HEK293 (cell line): ENCODE data around the gene ZBTB43.

Experiments used
- ATF2 ChIP-seq: fragments of 450-650 bp; formaldehyde crosslinking; IDR thresholded peaks from 2 replicates; pipeline ENCODE4 v1.5.1; 2016; ENCODE audit warnings: missing biosample characterization, missing genetic modification characterization, low read depth
- CTCF ChIP-seq: fragments of 450-650 bp; formaldehyde crosslinking; IDR thresholded peaks from 2 replicates; pipeline ENCODE4 v1.5.1; 2016; ENCODE audit warnings: missing biosample characterization, missing genetic modification characterization
- MZF1 ChIP-seq: fragments of 450-650 bp; formaldehyde crosslinking; IDR thresholded peaks from 2 replicates; pipeline ENCODE4 v1.5.1; 2017; ENCODE audit warnings: missing biosample characterization, missing genetic modification characterization, borderline replicate concordance
- YY1 ChIP-seq: fragments of 450-650 bp; formaldehyde crosslinking; IDR thresholded peaks from 2 replicates; pipeline ENCODE4 v1.5.1; 2018; ENCODE audit warnings: missing biosample characterization, missing genetic modification characterization
- ZNF169 ChIP-seq: fragments of 450-650 bp; formaldehyde crosslinking; IDR thresholded peaks from 2 replicates; pipeline ENCODE4 v1.5.1; 2016; ENCODE audit warnings: missing biosample characterization, missing genetic modification characterization
- ZNF350 ChIP-seq: fragments of 450-650 bp; formaldehyde crosslinking; IDR thresholded peaks from 2 replicates; pipeline ENCODE4 v1.5.0; 2017; ENCODE audit warnings: missing biosample characterization, mild to moderate bottlenecking, missing genetic modification characterization
- ZNF558 ChIP-seq: fragments of 450-650 bp; formaldehyde crosslinking; IDR thresholded peaks from 2 replicates; pipeline ENCODE4 v1.5.1; 2016; ENCODE audit warnings: missing biosample characterization, missing genetic modification characterization
- ZNF768 ChIP-seq: fragments of 450-650 bp; formaldehyde crosslinking; IDR thresholded peaks from 2 replicates; pipeline ENCODE4 v1.5.1; 2018; ENCODE audit warnings: missing biosample characterization, mild to moderate bottlenecking, missing genetic modification characterization
- TF ChIP-seq, protein P1 (sequence below): fragments of 450-650 bp; formaldehyde crosslinking; IDR thresholded peaks from 2 replicates; pipeline ENCODE4 v1.5.1; 2016; ENCODE audit warnings: missing biosample characterization, missing genetic modification characterization
- TF ChIP-seq, protein P2 (sequence below): fragments of 450-650 bp; formaldehyde crosslinking; IDR thresholded peaks from 2 replicates; pipeline ENCODE4 v1.5.1; 2016; ENCODE audit warnings: missing biosample characterization, missing genetic modification characterization
- TF ChIP-seq, protein P3 (sequence below): fragments of 450-650 bp; IDR thresholded peaks from 2 replicates; pipeline ENCODE4 v1.5.1; 2018; ENCODE audit warnings: missing biosample characterization, missing genetic modification characterization

- TF ChIP-seq YY1 (no peak), ZNF558 (tag by site-specific recombination) (no peak), CTCF (tag by site-specific recombination) (no peak), ZNF768 (tag by site-specific recombination) (no peak), ZNF350 (tag by site-specific recombination) (no peak), MZF1 (no peak), ATF2 (tag by site-specific recombination) (no peak), ZNF169 (no peak)
- TF ChIP-seq, protein P1, sequence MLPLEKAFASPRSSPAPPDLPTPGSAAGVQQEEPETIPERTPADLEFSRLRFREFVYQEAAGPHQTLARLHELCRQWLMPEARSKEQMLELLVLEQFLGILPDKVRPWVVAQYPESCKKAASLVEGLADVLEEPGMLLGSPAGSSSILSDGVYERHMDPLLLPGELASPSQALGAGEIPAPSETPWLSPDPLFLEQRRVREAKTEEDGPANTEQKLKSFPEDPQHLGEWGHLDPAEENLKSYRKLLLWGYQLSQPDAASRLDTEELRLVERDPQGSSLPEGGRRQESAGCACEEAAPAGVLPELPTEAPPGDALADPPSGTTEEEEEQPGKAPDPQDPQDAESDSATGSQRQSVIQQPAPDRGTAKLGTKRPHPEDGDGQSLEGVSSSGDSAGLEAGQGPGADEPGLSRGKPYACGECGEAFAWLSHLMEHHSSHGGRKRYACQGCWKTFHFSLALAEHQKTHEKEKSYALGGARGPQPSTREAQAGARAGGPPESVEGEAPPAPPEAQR (tag by site-specific recombination), result no peak
- TF ChIP-seq, protein P2, sequence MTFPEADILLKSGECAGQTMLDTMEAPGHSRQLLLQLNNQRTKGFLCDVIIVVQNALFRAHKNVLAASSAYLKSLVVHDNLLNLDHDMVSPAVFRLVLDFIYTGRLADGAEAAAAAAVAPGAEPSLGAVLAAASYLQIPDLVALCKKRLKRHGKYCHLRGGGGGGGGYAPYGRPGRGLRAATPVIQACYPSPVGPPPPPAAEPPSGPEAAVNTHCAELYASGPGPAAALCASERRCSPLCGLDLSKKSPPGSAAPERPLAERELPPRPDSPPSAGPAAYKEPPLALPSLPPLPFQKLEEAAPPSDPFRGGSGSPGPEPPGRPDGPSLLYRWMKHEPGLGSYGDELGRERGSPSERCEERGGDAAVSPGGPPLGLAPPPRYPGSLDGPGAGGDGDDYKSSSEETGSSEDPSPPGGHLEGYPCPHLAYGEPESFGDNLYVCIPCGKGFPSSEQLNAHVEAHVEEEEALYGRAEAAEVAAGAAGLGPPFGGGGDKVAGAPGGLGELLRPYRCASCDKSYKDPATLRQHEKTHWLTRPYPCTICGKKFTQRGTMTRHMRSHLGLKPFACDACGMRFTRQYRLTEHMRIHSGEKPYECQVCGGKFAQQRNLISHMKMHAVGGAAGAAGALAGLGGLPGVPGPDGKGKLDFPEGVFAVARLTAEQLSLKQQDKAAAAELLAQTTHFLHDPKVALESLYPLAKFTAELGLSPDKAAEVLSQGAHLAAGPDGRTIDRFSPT (tag by site-specific recombination), result no peak
- TF ChIP-seq, protein P3, sequence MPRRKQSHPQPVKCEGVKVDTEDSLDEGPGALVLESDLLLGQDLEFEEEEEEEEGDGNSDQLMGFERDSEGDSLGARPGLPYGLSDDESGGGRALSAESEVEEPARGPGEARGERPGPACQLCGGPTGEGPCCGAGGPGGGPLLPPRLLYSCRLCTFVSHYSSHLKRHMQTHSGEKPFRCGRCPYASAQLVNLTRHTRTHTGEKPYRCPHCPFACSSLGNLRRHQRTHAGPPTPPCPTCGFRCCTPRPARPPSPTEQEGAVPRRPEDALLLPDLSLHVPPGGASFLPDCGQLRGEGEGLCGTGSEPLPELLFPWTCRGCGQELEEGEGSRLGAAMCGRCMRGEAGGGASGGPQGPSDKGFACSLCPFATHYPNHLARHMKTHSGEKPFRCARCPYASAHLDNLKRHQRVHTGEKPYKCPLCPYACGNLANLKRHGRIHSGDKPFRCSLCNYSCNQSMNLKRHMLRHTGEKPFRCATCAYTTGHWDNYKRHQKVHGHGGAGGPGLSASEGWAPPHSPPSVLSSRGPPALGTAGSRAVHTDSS, result no peak
These were observed 64.5 kb downstream of the ZBTB43 start for GRCh38 chr9:126869368-126869767.
